GM18520 (cell line): ENCODE data around the gene TSHZ2.

Experiments used
- ATAC-seq: cut with Tn5 transposase; IDR thresholded peaks from one replicate; pipeline ENCODE4 v1.9.1; 2021; ENCODE audit not compliant: unreplicated experiment

The TSHZ2 gene

GRCh38 chr20:53269380-53269779 is 297.2 kb downstream of the TSHZ2 start:
- no peak for ATAC-seq

GRCh38 chr20:53270792-53271375 is 298.7 kb downstream of the TSHZ2 start:
- no peak for ATAC-seq

GRCh38 chr20:53274365-53274764 is 302.2 kb downstream of the TSHZ2 start:
- ATAC-seq: no peak

- no peak for ATAC-seq
These were observed 302.6 kb downstream of the TSHZ2 start for GRCh38 chr20:53274807-53275206.

- ATAC-seq: no peak
These were observed 304.0 kb downstream of the TSHZ2 start for GRCh38 chr20:53276143-53276542.

- no peak for ATAC-seq
These were observed 306.4 kb downstream of the TSHZ2 start for GRCh38 chr20:53278555-53278954.

- ATAC-seq: no peak
These were observed 307.6 kb downstream of the TSHZ2 start for GRCh38 chr20:53279735-53280134.

- no peak for ATAC-seq
These were observed 309.5 kb downstream of the TSHZ2 start for GRCh38 chr20:53281557-53282117.

GRCh38 chr20:53282217-53282955 is 310.2 kb downstream of the TSHZ2 start:
- no peak for ATAC-seq

GRCh38 chr20:53283011-53283410 is 310.9 kb downstream of the TSHZ2 start:
- ATAC-seq: no peak

- ATAC-seq: no peak
These were observed 311.4 kb downstream of the TSHZ2 start for GRCh38 chr20:53283597-53283996.

- no peak for ATAC-seq
These were observed 312.1 kb downstream of the TSHZ2 start for GRCh38 chr20:53284256-53284655.

GRCh38 chr20:53284696-53285095 is 312.5 kb downstream of the TSHZ2 start:
- no peak for ATAC-seq

GRCh38 chr20:53287357-53288042 is 315.3 kb downstream of the TSHZ2 start:
- ATAC-seq: no peak

GRCh38 chr20:53291548-53291947 is 319.4 kb downstream of the TSHZ2 start:
- no peak for ATAC-seq

GRCh38 chr20:53292347-53292746 is 320.2 kb downstream of the TSHZ2 start:
- no peak for ATAC-seq

- ATAC-seq: no peak
These were observed 322.6 kb downstream of the TSHZ2 start for GRCh38 chr20:53294804-53295203.

- no peak for ATAC-seq
These were observed 323.9 kb downstream of the TSHZ2 start for GRCh38 chr20:53296025-53296424.

- no peak for ATAC-seq
These were observed 324.4 kb downstream of the TSHZ2 start for GRCh38 chr20:53296451-53297153.

- ATAC-seq: no peak
These were observed 325.0 kb downstream of the TSHZ2 start for GRCh38 chr20:53297154-53297529.

GRCh38 chr20:53298260-53298659 is 326.1 kb downstream of the TSHZ2 start:
- no peak for ATAC-seq
